Upper lobe of right lung (tissue), 1 donor: ENCODE measurements around the gene URM1. TPM values are rescaled to one million over a fixed set of nuclear protein-coding genes. Genes with fewer than 3 reads are reported as not detected.

Experiments used
- ATAC-seq: fragments of 200-7000 bp; cut with Tn5 transposase; one replicate; pipeline ENCODE4 v1.9.1; 2020; ENCODE audit warnings: mild to moderate bottlenecking, moderate library complexity
- DNase-seq: peaks from one replicate; pipeline ENCODE4 v3.0.0-alpha.2; 2020
- H3K27ac ChIP-seq: fragments of 200-600 bp; one replicate; pipeline ENCODE4 v1.8.0; 2022
- H3K27me3 ChIP-seq: fragments of 200-600 bp; one replicate; pipeline ENCODE4 v1.8.0; 2022; ENCODE audit warnings: mild to moderate bottlenecking
- H3K36me3 ChIP-seq: fragments of 200-600 bp; one replicate; pipeline ENCODE4 v1.8.0; 2022
- H3K4me1 ChIP-seq: fragments of 200-600 bp; one replicate; pipeline ENCODE4 v1.8.0; 2022
- H3K4me3 ChIP-seq: fragments of 200-600 bp; one replicate; pipeline ENCODE4 v1.8.0; 2022; ENCODE audit warnings: mild to moderate bottlenecking
- H3K9me3 ChIP-seq: fragments of 200-600 bp; one replicate; pipeline ENCODE4 v1.8.0; 2022
- CTCF ChIP-seq: fragments of 200-600 bp; IDR thresholded peaks from one replicate; pipeline ENCODE4 v1.8.0; 2022; ENCODE audit warnings: antibody characterized with exemption
- intact Hi-C: fragments of 100-400 bp; cut with DNase I; formaldehyde crosslinking; loops from one replicate; pipeline ENCODE4 v1.11.0; 2022
- total RNA-seq: library from RNA; stranded (reverse); fragmentation: NEBNext Ultra II Directional; extraction: Animal tissue kit (Norgen Biotek cat#: 25700); gene quantifications from one replicate; pipeline ENCODE4 v1.2.1, GENCODE V29; 2021
- donor health status: DM: no; HTN: yes; CAD: no; lungs with severe emphysema.

URM1 gene
- total RNA-seq, 1 donor from 2014 or later: 56.5 TPM

GRCh38 chr9:128428644-128429512 is 57.7 kb downstream of the URM1 start:
- intact Hi-C loops: no loop called here
- Histone ChIP-seq H3K36me3 (no peaks in the 10 kb centered on the region), H3K27me3 (no peaks in the 10 kb centered on the region), H3K9me3 (no peaks in the 10 kb centered on the region), H3K27ac (no peak overlapping the region), H3K4me3 (no peak overlapping the region), H3K4me1 (no peaks in the 10 kb centered on the region)
- no peak for TF ChIP-seq CTCF
- ATAC-seq: no peak
- DNase-seq: no peak

GRCh38 chr9:128429513-128430086 is 58.4 kb downstream of the URM1 start:
- TF ChIP-seq CTCF: no peak
- Histone ChIP-seq H3K9me3 (no peaks in the 10 kb centered on the region), H3K27ac (no peak overlapping the region), H3K27me3 (no peaks in the 10 kb centered on the region), H3K36me3 (no peaks in the 10 kb centered on the region), H3K4me3 (no peak overlapping the region), H3K4me1 (no peaks in the 10 kb centered on the region)
- ATAC-seq (no peak), DNase-seq (no peak)
- intact Hi-C loops: no loop called here

GRCh38 chr9:128431207-128431606 is 60.0 kb downstream of the URM1 start:
- no peak overlapping the region for H3K4me3 ChIP-seq
- intact Hi-C loops: no loop called here
- no peak overlapping the region for H3K27ac ChIP-seq

GRCh38 chr9:128434340-128434739 is 63.2 kb downstream of the URM1 start:
- Histone ChIP-seq H3K9me3 (no peaks in the 10 kb centered on the region), H3K4me3 (no peak overlapping the region), H3K36me3 (no peaks in the 10 kb centered on the region), H3K27ac (no peak overlapping the region), H3K27me3 (no peaks in the 10 kb centered on the region), H3K4me1 (peaks cover 5% of the 10 kb centered on the region)
- intact Hi-C loops: no loop called here
- ATAC-seq: no peak
- no peak for DNase-seq
- TF ChIP-seq CTCF: no peak

More at GRCh38 chr9:128431207-128431606, 60.0 kb downstream of the URM1 start:
- TF ChIP-seq CTCF: no peak
- Histone ChIP-seq H3K4me1 (no peaks in the 10 kb centered on the region), H3K9me3 (no peaks in the 10 kb centered on the region), H3K36me3 (no peaks in the 10 kb centered on the region), H3K27me3 (no peaks in the 10 kb centered on the region)
- DNase-seq (no peak), ATAC-seq (no peak)

- Histone ChIP-seq H3K27ac (no peak overlapping the region), H3K4me3 (no peak overlapping the region), H3K27me3 (no peaks in the 10 kb centered on the region), H3K4me1 (peaks cover 5% of the 10 kb centered on the region), H3K9me3 (no peaks in the 10 kb centered on the region), H3K36me3 (no peaks in the 10 kb centered on the region)
- TF ChIP-seq CTCF: no peak
- ATAC-seq: no peak
- intact Hi-C loops: no loop called here
- no peak for DNase-seq
These were observed 64.4 kb downstream of the URM1 start for GRCh38 chr9:128435611-128436010.
